HAP-1 (cell line): Measurements from ENCODE around the gene C15orf39.
A peak's percentile ranks its signal among the peaks of the same experiment; 100 is the strongest.

ENCODE experiments used
- DNase-seq, 2 experiments: peaks; one replicate each; pipeline ENCODE4 v3.0.0-alpha.2; 2016 to 2020; ENCODE audit warnings: low spot score in 2 of 2
- H3K27me3 ChIP-seq: fragments of 250-450 bp; sonication (Bioruptor Pico); 2 replicates; pipeline ENCODE4 v1.5.1; 2020; ENCODE audit warnings: low read depth, mild to moderate bottlenecking, moderate library complexity
- H3K36me3 ChIP-seq: fragments of 250-450 bp; sonication (Bioruptor Pico); replicated peaks from 2 replicates; pipeline ENCODE4 v1.5.1; 2020; ENCODE audit warnings: mild to moderate bottlenecking
- H3K4me1 ChIP-seq: fragments of 250-450 bp; sonication (Bioruptor Pico); 2 replicates; pipeline ENCODE4 v1.5.1; 2020; ENCODE audit warnings: mild to moderate bottlenecking
- H3K4me3 ChIP-seq: fragments of 250-450 bp; sonication (Bioruptor Pico); 2 replicates; pipeline ENCODE4 v1.5.1; 2020; ENCODE audit warnings: mild to moderate bottlenecking, moderate library complexity
- H3K9me3 ChIP-seq: fragments of 250-450 bp; sonication (Bioruptor Pico); 2 replicates; pipeline ENCODE4 v1.5.1; 2020; ENCODE audit warnings: mild to moderate bottlenecking, moderate library complexity
- in situ Hi-C: fragments of 300-500 bp; cut with MboI; formaldehyde crosslinking; loops from 3 replicates; pipeline ENCODE4 v1.14.3; 2020; ENCODE audit warnings: low sequenced_read_pairs, inconsistent platforms, mixed read lengths

Gene C15orf39

DNA sequence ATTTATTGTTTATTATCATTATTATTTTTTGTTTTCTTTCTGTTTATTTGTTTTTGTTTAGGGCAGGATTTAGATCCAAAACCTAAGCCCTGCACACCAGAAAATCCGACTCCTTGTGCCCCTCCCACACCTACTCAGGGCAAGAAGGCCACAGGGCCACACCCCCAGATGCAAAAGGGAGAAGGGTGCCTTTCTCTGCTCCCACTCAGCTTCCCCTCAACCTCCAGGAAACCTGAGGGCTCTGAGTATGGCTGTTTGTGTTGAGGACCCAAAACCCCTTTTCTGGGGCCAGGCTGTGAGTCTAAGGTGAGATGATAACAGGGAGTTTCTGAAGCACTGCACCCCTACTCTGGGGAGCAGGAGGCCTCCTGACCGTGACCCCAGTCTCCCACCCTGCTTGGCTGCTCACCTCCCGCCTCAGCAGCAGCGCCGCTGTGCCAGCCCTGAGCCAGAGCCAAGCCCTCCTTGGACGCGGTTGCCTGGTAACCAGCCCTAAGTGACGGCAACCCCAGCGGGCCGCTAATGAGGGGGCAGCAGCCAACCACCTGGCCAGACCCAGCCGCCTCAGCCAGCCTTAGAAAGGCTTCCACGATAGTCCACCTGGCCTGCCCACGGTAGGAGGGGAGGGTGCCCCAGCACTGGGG, 6.4 kb upstream of the C15orf39 start:
- DNase-seq = peak in 1 of 2 experiments; percentile 31
- in situ Hi-C loops = no loop called here
- no peaks in the 10 kb centered on the region for H3K27me3 ChIP-seq
- H3K4me3 ChIP-seq = no peak overlapping the region
- no peaks in the 10 kb centered on the region for H3K4me1 ChIP-seq
- H3K36me3 ChIP-seq = no peaks in the 10 kb centered on the region
- peaks cover 8% of the 10 kb centered on the region for H3K9me3 ChIP-seq

- H3K4me3 ChIP-seq = no peak overlapping the region
- in situ Hi-C loops = no loop called here
- H3K36me3 ChIP-seq = no peaks in the 10 kb centered on the region
- H3K27me3 ChIP-seq = no peaks in the 10 kb centered on the region
- H3K9me3 ChIP-seq = peaks cover 2% of the 10 kb centered on the region
- H3K4me1 ChIP-seq = no peaks in the 10 kb centered on the region
- DNase-seq = no peak
These were observed 5.9 kb upstream of the C15orf39 start for GRCh38 chr15:75195766-75196241.

- in situ Hi-C loops = no loop called here
- Histone ChIP-seq H3K27me3 (no peaks in the 10 kb centered on the region), H3K9me3 (no peaks in the 10 kb centered on the region), H3K4me1 (peaks cover 7% of the 10 kb centered on the region), H3K4me3 (no peak overlapping the region), H3K36me3 (peaks cover 4% of the 10 kb centered on the region)
- DNase-seq = no peak
These were observed 4.5 kb upstream of the C15orf39 start for GRCh38 chr15:75197062-75197630.

- Histone ChIP-seq H3K9me3 (no peaks in the 10 kb centered on the region), H3K4me3 (no peak overlapping the region), H3K27me3 (no peaks in the 10 kb centered on the region), H3K4me1 (peaks cover 11% of the 10 kb centered on the region), H3K36me3 (peaks cover 10% of the 10 kb centered on the region)
- DNase-seq = peak; percentile 54 to 76
- in situ Hi-C loops = no loop called here
These were observed 2.9 kb upstream of the C15orf39 start for GRCh38 chr15:75198560-75199356.

- in situ Hi-C loops = no loop called here
- Histone ChIP-seq H3K36me3 (peaks cover 10% of the 10 kb centered on the region), H3K4me3 (no peak overlapping the region), H3K27me3 (no peaks in the 10 kb centered on the region), H3K9me3 (no peaks in the 10 kb centered on the region), H3K4me1 (peaks cover 18% of the 10 kb centered on the region)
- DNase-seq = no peak
These were observed 2.2 kb upstream of the C15orf39 start for GRCh38 chr15:75199357-75199940.

DNA sequence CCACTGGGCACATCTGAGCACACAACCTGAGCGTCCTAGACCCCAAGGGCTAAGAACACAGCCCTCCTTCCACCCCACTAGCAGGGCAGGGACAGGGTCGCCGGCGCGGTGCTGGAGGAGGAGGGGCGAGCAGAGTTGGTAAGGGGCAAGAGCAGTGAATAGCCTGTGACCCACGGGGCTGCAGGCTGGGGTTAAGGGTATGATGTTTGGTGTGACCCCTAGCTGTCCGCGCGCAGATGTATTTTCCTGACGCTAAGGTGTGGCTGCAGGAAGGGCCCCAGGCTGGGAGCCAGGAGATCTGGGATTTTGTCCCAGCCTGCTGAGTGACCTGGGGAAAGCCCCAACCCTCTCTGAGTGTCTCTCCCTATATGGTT, 1.3 kb upstream of the C15orf39 start:
- Histone ChIP-seq H3K27me3 (no peaks in the 10 kb centered on the region), H3K9me3 (no peaks in the 10 kb centered on the region), H3K4me1 (peaks cover 25% of the 10 kb centered on the region), H3K4me3 (no peak overlapping the region), H3K36me3 (peaks cover 16% of the 10 kb centered on the region)
- no peak for DNase-seq
- in situ Hi-C loops = loop anchor here (5.0 to 10.0 kb wide), 2 partner anchors 173 to 426 kb away; no protein-coding TSS in a partner anchor

DNA sequence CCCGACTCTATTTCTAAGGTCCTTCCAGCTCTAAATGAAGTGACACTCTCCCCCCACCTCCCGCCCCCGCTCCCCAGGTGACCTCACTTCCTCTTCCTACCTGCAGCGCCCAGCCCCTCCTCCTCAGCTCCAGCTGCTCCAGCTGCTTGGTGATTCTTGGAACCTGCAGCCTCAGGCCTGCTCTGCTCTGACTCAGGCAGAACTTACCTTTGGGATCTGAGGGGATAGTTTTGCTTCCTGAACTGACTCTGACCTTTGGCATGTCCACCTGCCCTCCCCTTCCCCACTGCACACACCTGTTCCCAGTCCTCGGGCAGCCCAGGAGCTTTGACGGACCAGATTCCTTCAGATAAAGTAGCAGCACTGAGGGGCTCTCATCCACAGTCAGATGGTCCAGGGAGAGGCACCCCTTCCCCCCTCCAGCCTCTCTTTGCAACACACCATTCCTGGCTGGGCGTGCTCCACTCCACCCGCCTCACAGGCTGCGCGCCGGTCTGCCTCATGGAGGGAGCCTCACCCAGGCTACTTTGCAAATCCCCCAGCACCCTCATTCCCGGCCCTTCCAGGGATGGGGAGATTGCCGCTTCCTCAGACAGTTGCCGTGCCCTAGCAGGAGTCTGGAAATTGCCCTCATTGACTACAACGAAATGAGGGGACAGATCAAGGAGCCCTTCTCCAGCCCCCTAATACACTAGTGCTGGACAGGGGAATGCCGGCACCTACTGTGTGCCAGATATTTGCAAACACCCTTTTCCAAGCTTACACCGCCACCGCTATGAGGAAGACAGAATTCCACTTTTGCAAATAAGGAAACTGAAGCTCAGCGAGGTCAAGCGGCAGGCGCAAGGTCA, 692 bp upstream of the C15orf39 start:
- in situ Hi-C loops = loop anchor here (5.0 to 10.0 kb wide), 2 partner anchors 174 to 426 kb away; no protein-coding TSS in a partner anchor
- H3K4me1 ChIP-seq = peaks cover 25% of the 10 kb centered on the region
- peaks cover 22% of the 10 kb centered on the region for H3K36me3 ChIP-seq
- DNase-seq = peak in 1 of 2 experiments; percentile 43
- no peaks in the 10 kb centered on the region for H3K9me3 ChIP-seq
- peak overlapping the region; percentile 96 for H3K4me3 ChIP-seq
- H3K27me3 ChIP-seq = no peaks in the 10 kb centered on the region

- Histone ChIP-seq H3K9me3 (no peaks in the 10 kb centered on the region), H3K4me1 (peaks cover 25% of the 10 kb centered on the region), H3K27me3 (no peaks in the 10 kb centered on the region), H3K4me3 (peak overlapping the region; percentile 96), H3K36me3 (peaks cover 35% of the 10 kb centered on the region)
- in situ Hi-C loops = loop anchor here (5.0 to 10.0 kb wide), 2 partner anchors 175 to 428 kb away; no protein-coding TSS in a partner anchor
- peak; percentile 73 to 92 for DNase-seq
These were observed 752 bp downstream of the C15orf39 start for GRCh38 chr15:75202251-75203016.

GRCh38 chr15:75203017-75203907, 1.6 kb downstream of the C15orf39 start:
- in situ Hi-C loops = loop anchor here (5.0 to 10.0 kb wide), 2 partner anchors 176 to 428 kb away; no protein-coding TSS in a partner anchor
- Histone ChIP-seq H3K4me1 (peaks cover 25% of the 10 kb centered on the region), H3K9me3 (no peaks in the 10 kb centered on the region), H3K4me3 (peak overlapping the region; percentile 96), H3K27me3 (no peaks in the 10 kb centered on the region), H3K36me3 (peaks cover 43% of the 10 kb centered on the region)
- DNase-seq = peak in 1 of 2 experiments; percentile 54

GRCh38 chr15:75203908-75204263, 2.2 kb downstream of the C15orf39 start:
- Histone ChIP-seq H3K9me3 (no peaks in the 10 kb centered on the region), H3K4me3 (peak overlapping the region; percentile 96), H3K27me3 (no peaks in the 10 kb centered on the region), H3K4me1 (peaks cover 25% of the 10 kb centered on the region), H3K36me3 (peaks cover 49% of the 10 kb centered on the region)
- DNase-seq = peak in 1 of 2 experiments; percentile 39
- in situ Hi-C loops = loop anchor here (5.0 to 10.0 kb wide), 2 partner anchors 177 to 429 kb away; no protein-coding TSS in a partner anchor

GRCh38 chr15:75204340-75205063, 2.8 kb downstream of the C15orf39 start:
- in situ Hi-C loops = loop anchor here (5.0 to 10.0 kb wide), 2 partner anchors 177 to 430 kb away; no protein-coding TSS in a partner anchor
- Histone ChIP-seq H3K36me3 (peaks cover 56% of the 10 kb centered on the region), H3K4me1 (peaks cover 25% of the 10 kb centered on the region), H3K4me3 (peak overlapping the region; percentile 96), H3K27me3 (no peaks in the 10 kb centered on the region), H3K9me3 (no peaks in the 10 kb centered on the region)
- peak; percentile 99 to 100 for DNase-seq
